GM15510 (cell line): ENCODE results near the gene FXYD1.

Experiments used
- POLR2A ChIP-seq: IDR thresholded peaks from 3 replicates; pipeline ENCODE4 v1.6.1; 2011; ENCODE audit warnings: borderline replicate concordance; ENCODE audit not compliant: insufficient read length; ENCODE audit errors: extremely low read depth

The FXYD1 gene

GRCh38 chr19:35128398-35129057, 10.1 kb upstream of the FXYD1 start:
- no peak for TF ChIP-seq POLR2A

DNA sequence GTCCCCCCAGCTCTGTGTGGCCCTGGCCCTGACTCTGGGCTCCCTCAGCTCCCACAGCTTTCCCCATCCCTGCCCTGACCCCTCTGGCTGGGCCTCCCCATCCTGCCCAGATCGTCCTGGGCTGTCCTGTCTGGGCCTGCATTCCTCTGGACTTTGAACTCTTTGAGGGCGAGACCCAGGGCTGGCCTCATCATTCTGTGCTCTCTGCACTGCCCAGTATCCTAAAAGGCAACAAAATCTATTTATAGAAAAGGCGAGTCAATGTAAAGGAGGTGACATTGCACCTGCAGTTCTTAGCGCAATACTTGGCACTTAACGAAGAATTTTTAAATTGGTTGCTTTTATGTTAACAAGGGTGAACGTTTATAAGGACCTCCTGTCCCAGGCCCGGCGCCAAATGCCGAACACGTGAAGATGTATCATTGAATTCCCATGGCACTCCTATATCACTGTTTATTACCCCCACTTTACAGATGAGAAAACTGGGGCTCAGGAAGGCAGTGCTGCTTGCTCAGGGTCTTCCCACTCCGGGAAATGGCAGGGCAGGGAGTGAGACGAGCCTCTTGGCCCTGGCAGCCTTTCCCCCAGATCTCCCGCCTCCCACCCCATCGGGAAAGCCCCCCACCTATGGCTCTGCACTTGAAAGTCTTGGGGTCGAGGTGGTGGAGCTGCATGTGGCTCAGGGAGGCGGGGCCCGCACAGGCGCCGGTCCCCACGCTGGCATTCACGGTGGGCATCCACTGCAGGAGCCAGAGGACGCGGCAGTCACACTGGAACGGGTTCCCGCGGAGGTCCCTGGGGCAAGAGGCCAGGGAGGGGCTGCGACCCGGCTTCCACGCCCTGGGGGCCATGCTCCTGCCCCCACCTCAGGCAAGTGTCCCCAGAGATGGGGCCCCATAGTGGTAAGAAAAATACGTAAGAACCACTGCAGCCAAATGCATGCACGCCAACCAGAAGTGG, 7.6 kb upstream of the FXYD1 start:
- TF ChIP-seq POLR2A: no peak

DNA sequence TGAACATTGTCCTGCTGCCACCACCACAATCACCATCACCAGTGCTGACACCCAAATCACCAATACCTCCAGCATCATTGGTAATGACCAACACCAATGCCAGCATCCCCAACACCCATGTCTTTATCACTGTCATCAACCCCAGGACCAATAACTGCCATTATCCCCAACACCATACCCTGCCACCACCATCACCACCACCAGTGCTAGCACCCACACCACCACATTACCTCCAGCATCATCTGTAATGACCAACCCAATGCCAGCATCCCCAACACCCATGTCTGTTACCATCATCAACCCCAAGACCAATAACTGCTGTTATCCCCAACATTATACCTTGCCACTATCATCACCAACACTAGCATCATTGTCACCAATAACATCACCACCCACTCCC, 6.4 kb upstream of the FXYD1 start:
- TF ChIP-seq POLR2A: no peak

- TF ChIP-seq POLR2A: no peak
Observed at GRCh38 chr19:35133826-35134225, 4.8 kb upstream of the FXYD1 start.

DNA sequence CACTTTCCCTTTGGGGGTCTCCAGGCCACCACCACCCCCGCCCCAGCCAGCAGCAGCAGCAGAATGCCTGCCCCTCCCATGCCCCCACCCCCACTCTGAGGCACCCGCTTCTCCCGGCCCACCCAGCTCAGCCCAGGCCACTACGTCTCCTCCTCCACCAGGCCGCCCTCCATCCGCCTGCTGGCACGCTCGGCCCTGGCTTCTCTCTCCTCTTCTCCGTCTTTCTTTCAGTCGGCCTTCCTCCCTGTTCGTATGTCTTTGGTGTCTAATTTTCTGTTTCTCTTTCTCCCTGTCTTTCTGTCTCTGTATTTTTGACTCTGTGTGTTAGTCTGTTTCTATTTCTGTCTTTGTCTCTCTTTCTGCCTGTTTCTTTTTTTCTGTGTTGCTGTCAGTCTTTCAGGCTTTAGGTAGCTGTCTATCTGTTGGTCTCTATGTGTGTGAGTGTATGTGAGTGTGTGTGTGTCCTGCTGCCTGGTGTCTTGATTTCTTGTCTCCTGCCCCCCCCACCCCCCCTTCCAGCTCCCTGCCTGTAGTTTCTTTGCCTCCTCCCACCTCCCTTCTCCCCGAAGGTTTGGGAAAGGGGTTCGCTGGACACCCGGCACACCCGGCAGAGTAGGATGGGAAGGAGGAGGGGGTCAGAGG, 3.9 kb upstream of the FXYD1 start, which contains the start of gene LGI4:
LGI4 (minus strand) TSS at position 459 of the 642 bp plus-strand sequence; CDS start at position 80, 379 bp downstream.
- TF ChIP-seq POLR2A: no peak

DNA sequence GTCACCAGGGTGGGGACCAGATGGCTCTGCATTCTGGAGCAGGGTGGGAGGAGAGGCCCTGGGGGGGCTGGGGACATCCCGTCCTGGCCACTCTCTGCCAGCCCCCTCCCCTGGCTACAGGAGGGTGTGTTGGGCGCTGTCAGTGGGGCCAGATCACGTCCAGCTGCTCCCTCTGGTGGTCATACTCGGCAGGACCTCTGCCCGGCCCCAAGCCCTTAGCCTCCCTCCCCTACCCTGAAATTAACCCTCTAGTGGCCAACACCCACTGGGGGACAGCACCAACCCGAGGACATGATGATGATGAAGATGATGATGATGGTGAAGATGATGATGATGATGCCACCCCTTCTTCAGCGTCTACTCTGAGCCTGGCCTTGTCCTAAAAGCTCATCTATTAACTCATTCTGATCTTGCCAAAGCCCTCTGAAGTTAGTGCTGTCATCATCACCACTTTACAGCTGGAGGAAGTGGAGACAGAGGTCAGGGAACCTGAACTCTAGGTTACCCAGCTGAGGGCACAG, 3.2 kb upstream of the FXYD1 start:
- no peak for TF ChIP-seq POLR2A

DNA sequence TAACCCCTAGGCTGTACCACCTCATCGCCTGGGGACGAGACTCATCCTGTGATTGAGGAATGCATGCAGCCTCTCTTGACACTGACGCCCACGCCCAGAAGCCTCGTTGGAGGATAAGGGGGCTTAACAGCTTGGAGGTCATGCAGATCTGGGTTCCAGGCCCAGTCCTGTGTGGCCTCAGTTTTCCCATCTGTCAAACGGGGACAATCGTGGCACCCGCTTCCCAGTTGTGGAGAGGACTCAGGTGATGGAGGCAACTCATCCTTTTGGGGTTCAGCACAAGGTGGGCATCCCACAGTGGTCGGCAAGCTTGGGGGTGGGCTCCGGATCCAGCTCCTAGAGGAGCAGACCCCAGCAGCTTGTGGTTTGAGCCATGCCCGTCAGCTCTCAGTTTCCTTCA, 2.4 kb upstream of the FXYD1 start:
- TF ChIP-seq POLR2A: no peak

- TF ChIP-seq POLR2A: no peak
Observed at GRCh38 chr19:35136977-35137702, 1.5 kb upstream of the FXYD1 start.

DNA sequence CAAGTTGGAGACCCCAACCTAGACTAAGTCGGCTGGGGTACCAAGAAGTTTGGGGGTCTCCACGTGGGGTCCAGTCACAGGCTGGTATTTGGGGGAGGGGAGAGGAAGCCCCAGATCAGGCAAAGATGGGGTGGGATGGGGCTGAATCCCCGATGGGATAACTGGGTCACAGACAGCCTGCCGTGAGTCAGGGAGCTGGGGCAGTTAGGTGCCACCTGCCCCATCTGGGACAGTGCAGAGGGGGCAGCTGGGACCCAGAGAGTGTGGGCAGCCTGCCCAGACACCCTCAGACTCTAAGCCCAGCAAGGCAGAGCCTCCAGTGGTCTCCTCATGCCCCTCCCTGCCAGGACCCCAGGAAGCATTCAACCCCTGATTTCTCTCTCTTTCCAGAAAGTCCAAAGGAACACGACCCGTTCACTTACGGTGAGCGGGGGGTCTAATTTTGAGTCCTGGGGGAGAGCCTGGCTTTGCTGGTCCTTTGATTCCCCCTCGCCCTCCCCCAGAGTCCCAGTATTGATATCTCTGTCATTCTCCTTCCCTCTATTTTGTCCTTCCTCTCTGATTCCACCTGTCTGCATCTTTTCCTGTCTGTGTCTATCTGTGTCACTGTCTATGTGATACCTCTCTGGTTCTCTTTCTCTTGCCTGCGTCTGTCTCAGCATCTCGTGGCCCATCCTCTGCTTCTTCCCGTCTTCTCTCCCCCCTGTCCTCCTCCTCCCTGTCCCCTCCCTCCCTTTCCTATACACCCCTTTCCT, 1.8 kb downstream of the FXYD1 start:
- no peak for TF ChIP-seq POLR2A

- TF ChIP-seq POLR2A: no peak
Observed at GRCh38 chr19:35140962-35141836, 2.6 kb downstream of the FXYD1 start.

- no peak for TF ChIP-seq POLR2A
Observed at GRCh38 chr19:35141837-35142605, 3.4 kb downstream of the FXYD1 start.

DNA sequence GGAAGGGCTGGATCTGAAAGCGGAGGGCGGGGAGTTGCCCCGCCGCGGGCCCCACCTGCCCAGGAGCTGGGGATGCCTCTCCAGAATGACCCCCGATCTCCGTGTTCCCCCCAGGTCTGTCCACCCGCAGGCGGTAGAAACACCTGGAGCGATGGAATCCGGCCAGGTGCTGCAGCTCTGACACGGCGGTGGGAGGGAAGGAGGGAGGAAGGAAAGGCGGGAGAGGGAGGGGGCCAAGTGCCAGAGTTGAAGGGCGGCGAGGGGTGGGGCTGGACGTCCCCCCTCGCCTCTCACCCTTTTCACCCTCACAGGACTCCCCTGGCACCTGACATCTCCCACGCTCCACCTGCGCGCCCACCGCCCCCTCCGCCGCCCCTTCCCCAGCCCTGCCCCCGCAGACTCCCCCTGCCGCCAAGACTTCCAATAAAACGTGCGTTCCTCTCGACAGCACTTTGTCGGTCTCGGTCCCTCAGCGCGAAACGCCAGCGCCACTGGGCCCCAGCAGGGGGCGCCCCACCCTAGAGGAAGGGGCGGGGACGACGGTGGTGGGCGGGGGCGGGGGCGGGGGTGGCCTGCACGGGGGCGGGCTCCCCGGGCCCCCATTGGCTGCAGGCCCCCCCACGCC, 4.1 kb downstream of the FXYD1 start:
- no peak for TF ChIP-seq POLR2A
